GM21528 (cell line): ENCODE measurements around the gene LRRC8C.
"Not testable (repeated sequence)": the region's sequence is repeated elsewhere in the genome, so short reads cannot be mapped to it uniquely, and the experiment has no call there.

Source experiments
- ATAC-seq: cut with Tn5 transposase; IDR thresholded peaks from one replicate; pipeline ENCODE4 v1.9.1; 2021; ENCODE audit warnings: mild to moderate bottlenecking, moderate library complexity; ENCODE audit not compliant: unreplicated experiment, low FRiP score

Gene LRRC8C

DNA sequence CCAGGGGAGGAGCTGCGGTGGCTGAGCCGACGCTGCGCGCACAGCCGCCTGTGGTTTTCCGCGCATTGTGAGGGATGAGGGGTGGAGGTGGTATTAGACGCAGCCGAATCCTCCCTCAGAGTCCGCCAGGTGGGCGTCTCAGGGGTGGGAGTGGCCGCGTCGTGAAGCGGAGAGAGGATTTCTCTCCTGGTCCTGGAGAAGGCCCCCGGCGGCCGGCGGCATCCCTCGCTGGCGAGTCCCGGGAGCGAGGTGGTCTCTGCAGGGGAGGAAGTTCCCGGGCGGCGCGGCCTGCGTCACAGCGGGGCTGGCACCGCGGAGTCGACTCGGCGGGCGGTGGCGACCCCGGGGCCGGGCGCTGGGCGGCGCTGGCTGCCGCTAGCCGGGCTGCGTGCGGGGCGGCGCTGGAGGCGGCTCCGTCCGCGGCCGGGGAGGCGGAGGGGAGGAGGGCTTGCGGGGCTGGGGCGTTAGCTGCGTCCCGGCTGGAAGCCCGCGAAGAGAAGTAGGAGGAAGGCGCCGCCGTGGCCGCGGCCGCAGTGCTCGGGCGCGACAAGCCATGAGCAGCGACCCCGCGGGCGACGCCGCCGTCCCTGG lies at the start of gene LRRC8C:
Gene LRRC8C (plus strand): TSS at position 464 of the 591 bp plus-strand sequence. CDS start 53,354 bp downstream, outside the sequence.
- ATAC-seq, result peak; percentile 90

DNA sequence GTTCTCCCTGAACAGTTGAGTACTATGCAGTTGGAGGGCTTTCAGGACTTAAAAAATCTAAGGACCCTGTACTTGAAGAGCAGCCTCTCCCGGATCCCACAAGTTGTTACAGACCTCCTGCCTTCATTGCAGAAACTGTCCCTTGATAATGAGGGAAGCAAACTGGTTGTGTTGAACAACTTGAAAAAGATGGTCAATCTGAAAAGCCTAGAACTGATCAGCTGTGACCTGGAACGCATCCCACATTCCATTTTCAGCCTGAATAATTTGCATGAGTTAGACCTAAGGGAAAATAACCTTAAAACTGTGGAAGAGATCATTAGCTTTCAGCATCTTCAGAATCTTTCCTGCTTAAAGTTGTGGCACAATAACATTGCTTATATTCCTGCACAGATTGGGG lies 48.7 kb upstream of the LRRC8C start:
- ATAC-seq, result no peak

DNA sequence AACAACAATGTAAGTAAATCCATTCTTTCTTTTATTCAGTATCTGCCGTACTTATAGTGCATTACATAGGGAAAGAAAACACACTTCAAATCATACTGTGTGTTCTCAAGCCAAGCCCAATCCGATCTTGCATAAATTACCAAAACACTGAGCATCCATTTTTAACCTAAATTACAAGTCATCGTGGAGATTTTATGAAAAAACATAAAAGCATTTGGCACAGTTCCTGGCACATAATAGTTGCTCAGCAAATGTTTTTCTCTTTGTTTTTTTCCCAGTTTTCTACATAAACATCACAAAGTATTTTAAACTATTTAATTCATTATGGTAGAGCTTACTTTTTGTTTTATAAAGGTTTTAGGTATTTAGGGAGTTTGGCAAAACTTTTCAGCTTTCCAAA lies 48.1 kb upstream of the LRRC8C start:
- no peak for ATAC-seq

DNA sequence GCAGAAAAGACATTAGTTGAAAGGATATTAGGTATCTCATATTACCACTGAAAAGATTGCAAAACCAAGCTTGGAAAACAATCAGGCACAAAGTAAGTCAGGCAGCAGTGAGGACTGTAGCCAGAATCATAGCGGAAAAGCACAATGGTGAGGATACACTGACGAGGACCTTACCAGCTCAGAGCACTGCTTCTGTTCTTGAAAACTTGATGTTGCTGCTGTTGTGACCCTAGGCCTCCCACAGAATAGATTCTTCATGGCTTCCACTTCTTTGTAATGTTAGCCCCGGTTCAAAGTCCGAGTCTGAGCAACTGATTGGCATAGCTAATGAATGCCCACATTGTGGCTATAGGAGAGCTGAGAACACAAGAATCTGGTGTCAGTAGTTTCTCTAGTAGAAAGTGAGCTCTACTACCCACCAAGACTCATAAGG lies 45.2 kb upstream of the LRRC8C start:
- no peak for ATAC-seq

DNA sequence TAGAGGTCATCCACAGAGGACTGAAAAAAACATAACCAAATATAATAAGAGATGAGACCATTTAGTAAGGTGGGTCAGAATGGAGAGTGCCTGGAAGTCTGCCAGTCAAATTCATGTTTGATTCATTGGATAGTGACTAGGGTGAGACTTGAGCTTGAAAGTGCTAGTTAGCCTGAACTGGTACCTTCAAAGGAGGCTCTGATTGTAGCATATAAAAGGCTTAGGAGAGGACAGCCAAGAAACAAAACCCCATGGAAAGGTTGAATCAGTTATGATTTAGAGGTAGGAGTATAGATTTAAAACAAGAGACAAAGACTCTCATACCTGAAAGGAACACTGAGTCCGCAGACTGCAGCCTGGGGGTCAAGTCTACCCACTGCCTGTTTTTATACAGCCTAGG lies 44.4 kb upstream of the LRRC8C start:
- no peak for ATAC-seq

DNA sequence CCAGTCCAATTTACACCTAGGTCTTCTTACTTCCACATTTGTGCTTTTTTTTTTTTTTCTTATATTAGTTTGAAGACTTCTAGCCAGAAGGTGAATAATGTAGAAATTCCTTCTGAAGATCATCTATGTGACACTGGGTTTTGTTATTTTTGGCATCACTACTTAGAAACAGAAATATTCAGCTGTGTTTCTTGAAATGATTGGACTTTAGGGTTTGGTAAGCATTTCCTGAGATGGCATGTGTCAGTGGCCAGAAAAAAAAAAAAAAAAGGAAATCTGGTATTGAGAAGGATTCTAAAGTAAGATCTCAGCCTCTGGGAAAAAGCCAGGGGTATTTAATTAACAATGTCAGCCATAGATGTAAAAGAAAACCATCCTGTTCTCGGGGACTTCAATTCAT lies 43.4 kb upstream of the LRRC8C start:
- no peak for ATAC-seq

DNA sequence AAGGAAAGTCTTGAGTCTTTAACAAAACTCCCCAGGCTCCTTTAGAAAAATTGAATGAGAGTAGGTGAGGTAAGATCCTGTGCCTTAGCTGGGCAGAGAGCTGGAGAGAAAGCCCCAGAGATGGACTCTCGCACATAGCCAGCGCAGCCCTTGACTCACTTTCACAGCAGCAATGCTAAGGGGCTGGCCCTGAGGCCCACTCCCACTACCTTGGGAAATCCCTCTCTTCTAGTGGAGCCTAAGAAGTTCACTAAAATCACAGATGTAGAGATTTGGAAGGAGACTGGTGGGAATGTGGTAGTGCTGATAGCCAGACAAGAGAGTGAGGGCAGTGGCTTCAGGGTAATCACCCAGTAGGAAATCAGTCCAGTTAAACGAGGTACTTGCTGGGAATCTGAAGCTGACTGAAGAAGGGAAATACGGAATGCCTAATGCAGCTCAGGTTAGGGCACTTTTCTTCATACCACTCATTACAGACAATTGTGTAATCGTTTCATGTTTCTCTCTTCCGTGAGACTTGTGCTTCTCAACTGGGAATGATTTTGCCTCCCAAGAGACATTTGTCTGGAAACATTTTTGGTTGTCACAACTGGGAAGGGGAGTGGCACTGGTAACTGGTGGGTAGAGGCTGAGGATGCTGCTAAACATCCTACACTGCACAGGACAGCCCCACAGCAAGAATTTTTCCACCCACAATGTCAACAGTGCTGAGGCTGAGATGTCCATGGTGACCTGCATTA lies 42.4 kb upstream of the LRRC8C start:
- ATAC-seq, result no peak

DNA sequence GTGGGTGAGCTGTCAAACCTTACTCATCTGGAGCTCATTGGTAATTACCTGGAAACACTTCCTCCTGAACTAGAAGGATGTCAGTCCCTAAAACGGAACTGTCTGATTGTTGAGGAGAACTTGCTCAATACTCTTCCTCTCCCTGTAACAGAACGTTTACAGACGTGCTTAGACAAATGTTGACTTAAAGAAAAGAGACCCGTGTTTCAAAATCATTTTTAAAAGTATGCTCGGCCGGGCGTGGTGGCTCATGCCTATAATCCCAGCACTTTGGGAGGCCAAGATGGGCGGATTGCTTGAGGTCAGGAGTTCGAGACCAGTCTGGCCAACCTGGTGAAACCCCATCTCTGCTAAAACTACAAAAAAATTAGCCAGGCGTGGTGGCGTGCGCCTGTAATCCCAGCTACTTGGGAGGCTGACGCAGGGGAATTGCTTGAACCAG lies 40.0 kb upstream of the LRRC8C start:
- ATAC-seq, result not testable (repeated sequence)

DNA sequence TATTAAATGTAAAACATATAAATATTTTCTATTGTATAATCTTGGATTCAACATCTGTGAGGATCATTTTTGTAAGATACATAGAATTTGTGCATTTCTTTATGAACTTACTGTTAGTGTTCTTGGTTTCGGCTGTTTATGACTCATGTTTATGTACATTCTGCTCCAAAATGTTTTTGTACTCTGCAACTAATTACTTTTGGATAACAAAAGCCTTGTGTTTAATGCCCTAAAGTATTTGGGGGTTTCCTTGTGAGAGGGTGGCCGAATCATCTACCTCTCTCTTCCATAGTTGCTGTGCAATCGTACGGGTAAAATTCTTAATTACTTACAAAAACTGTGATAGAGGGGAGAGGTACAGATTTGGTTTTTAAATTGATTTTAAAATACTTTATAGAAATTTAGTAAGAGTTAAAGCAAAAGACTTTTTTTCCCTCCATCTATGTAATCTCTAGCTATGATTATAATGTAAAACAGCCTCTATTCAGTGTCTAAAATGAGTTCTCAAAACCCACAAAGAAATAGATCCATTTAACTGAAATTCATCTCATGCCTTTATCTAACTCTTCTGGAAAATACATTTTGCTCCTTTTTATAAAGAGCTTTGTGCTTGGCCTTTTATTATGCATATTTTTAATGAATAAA lies 38.7 kb upstream of the LRRC8C start:
- no peak for ATAC-seq

DNA sequence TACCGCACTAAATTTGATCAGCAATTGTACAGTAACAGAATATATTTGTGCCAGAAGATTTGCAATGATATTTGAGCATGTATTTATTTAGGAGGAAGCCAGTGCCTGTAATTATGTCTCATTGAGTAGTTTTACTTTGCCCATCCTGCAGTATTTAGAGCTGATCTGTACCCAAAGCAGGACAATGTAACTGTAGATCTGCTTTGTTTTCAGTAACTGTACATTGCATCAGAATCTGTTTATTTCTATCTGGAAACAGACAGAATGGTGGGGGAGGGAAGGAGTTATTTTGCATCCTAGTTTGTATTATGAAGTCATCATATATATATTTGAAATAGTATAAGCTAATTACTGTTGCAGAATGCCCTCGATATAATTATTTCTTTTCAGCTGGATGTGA lies 36.2 kb upstream of the LRRC8C start:
- ATAC-seq, result no peak

DNA sequence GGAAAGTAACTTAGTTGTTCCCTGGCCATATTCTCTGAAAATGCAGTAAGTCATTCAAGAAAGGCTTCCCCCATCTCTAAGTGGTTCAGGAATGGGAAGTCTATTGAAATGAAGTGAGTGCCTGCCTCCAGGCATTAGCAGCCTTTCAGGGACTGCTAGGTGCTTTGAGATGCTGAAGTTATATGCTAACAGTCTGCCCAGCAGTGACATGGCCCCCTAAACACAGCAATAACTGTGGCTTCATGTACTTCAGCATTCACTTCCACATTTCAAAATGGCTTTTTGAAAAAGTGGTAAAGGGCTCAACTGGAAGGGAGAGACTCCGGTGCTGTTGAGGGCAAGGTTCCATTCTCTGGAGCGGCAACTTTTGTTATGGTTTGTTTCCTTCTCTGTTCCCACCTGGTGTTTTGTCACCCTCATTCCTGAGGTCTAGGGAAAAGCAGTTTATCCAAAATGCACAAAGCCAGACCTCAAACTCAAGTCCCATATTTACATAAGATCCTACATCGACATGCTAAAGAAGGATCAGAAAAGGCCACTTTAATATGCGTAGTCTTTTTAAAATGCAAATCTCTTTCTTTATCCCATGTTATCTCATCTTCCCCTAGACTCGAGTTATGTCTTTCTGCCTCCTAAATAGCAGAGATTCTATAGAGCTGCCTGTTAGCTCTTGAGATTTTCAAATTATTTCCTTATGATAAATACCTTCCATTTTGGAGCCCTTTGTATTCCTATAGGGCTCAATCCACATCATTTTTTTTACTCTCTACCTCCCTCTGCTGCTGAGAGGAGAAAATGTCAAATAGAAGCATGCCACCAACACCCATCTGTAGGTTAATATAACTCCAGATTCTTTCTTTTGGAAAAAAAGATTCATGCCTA lies 34.2 kb upstream of the LRRC8C start:
- ATAC-seq, result no peak

DNA sequence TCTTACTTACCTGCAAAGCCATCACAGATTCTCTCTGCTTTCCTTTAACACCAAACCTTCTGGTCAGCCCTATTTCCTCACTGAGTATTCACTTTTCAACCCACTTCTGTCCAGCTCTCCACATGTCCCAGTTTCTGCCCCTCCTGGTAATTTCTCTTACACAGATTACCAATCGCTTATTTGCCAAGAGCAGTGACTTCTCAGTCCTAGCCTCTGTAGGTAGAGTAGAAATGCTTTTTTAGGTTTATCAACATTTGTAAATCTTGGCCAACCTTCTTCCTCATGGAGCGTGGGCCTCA lies 33.6 kb upstream of the LRRC8C start:
- no peak for ATAC-seq

DNA sequence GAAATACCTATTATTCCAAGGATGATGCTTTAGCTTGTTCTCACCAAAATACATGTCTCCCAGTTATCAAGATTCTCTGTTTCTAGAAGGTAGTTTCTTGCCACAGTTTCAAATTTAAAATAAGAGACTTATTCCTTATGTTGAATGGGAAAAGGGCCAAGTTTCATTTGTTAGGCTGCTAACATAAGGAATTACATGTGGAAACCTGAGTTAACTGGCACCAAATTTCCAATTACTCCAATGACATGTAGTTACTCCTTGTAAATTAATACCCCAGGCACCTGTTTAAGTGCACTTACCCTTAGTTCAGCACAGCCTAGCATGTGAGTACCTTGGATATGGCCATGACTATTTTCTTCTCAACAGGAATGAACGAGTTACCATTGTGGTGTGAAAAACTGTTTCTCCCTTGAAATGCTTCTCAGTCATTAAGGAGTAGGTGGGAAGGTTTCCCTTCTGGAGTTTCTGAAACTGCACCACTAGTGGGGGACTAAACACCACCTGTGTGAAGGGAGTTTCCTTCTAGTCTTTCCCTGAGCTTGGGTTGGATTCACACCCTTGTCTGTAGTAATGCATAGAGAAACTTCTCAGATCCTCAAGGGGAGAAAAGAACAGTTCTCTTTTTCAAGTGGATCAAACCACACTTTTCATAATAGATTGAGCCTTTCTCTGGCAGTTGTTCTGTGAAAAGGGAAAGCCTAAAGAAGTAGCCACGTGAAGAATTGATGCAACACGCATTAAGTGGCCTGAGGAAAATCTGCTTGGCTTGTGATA lies 32.3 kb upstream of the LRRC8C start:
- no peak for ATAC-seq

DNA sequence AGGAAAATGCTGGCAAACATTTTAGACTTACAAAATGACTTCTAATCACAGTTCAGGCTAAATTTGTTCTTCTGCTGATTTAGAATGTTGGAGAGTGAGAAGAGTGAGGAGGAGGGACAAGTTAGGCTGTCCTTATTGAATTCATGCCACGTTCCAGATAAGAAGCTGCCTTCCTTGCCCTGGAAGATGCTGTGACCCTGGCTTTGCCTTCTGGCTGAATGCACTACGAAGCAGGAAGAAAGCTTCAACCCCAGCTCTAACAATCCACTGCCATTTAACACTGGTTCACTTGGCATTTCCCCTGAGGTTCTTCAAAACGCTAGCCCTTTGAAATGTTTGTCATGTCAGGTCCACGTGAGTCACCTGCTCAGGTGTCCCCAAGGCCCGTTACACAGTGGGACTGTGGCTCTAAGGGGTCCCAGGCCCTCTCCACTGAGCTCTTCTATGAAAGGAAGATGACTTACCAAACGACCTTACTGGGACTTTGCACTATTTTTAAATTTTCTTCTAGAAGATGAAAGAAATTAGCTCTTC lies 30.0 kb upstream of the LRRC8C start:
- no peak for ATAC-seq

DNA sequence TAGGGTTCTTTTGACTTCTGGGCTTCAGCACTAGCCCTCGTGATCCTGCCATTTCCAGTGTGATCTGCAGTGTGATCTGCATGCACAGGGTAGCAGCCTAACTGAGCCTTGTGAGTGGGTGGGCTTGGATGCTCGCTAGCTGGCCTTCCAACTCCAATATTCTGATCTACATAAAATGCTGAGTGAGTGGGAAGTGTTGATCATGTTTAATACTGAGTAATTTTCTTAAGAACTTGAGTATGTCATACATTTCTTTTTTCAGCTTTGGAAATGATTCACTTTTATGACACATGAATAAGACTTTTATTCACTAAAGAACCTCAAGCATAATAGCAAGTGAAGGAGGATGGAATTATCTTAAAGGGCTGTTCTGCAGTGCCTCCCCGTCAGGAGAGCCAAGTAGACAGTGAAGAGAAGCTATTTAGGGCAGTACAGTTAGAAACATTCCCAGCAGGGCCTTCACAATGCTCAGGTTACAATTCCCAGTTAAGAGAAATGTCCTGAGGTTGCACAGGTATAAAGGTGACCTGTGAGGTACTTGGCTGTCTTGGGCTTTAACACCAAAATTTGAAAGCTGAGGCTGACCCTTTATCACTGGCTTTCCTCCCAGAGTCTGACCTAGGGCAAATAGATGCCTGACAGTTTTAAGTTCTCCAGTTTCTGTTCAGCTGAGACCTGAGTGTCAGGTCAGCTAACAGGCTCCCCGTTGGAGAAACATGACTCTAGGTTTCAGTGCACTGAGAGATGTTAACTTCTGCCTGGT lies 29.1 kb upstream of the LRRC8C start:
- ATAC-seq, result no peak

DNA sequence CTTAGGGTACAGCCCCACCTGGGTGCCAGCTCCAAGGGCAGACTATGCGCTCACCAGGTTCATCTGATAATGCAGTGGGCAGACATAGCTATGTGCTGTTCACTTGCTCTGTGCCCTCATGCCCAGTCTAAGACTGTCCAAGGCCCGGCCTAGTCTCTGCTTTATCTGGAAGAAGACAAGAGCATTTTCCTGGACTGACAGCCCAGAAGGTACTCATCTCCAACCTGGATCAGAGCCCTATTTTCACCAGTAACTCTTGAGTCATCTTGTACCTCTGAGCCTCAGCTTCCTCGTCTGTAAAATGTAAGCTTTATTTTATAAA lies 28.5 kb upstream of the LRRC8C start:
- no peak for ATAC-seq

DNA sequence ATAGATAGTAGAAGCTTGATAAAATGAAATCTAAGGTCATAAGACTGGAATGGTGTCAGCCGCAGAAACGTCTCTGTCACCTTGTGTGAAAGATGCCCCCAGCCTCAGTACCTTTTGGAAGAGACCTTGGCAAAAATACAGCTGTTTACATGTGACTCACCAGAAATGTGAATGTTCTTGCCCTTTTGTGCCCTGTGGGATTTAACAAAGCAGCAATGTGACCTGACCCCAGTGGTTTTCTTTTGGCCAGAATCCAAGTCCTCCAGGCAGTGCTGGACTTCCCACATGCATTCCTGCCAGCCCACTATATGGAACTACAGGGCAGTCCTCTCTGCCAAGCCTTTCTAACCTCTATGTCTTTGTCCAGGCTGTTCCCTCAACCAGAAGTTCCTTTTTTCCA lies 27.2 kb upstream of the LRRC8C start:
- ATAC-seq, result no peak

DNA sequence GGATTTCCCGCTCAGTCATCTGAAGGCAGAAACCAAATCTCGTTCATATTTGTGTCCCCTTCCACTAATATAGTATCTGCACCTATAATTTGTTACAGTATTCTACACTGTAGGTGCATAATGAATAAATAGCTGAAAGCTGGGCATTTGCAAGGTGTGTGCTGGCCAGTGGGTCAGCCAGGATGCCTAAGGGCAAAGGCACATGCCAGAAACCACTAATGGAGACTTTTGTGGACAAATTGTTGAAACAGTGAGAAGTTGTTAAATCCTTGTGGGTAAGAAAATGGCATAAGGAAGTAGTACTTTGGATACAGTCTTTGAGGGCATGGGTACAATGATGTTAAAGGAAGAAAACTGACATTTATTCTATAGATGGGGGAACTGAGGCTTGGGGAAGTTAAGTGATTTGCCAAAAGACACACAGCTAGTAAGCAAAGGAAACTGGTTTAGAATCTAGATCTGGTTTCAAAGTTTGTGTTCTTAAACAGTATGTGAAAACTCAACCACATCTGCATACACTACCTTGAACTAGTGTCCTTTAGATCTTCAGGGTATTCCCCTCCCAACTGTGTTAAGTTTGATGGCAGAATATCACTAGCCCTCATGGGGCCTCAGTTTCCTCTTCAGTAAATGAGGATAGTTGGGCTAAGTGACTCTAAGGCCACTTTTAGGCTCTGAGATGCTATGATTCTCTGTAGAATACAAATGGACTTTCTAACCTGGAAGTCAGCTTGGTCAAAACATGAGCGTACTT lies 26.5 kb upstream of the LRRC8C start:
- no peak for ATAC-seq

DNA sequence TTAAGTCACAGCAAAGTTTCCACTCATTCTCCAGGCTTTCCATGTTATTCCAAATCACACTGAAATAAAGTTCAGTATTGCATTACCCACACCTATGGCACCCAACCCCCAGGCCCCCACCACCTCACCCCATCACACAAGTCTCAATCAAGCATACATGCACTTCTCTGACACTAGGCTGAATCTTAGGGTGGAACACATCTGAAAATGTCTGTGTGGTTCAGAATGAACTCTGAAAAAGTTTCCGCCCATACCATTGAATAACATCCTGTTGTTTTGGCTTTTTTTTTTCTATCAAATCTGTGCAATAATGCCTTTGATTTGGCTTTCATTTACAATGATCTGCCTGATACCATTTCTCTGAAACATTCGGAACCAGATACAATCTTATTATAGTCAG lies 25.8 kb upstream of the LRRC8C start:
- ATAC-seq, result no peak
